ENCODE measurements around the gene TNKS1BP1. TPM values are rescaled to one million over a fixed set of nuclear protein-coding genes. Genes with fewer than 3 reads are reported as not detected.
"Not testable (repeated sequence)": the region's sequence is repeated elsewhere in the genome, so short reads cannot be mapped to it uniquely, and the experiment has no call there.

The TNKS1BP1 gene
- total RNA-seq, 2 donors from 2014 or later = 73.6 to 82.6 TPM

GRCh38 chr11:57303280-57303989 is 21.3 kb downstream of the TNKS1BP1 start:
- ATAC-seq (no peak), DNase-seq (no peak)
- intact Hi-C loops (cut with DNase I) = no loop called here

GRCh38 chr11:57302489-57302888 is 22.3 kb downstream of the TNKS1BP1 start:
- ATAC-seq (no peak), DNase-seq (no peak)
- intact Hi-C loops (cut with DNase I) = no loop called here

- ATAC-seq = no peak
- no peak for DNase-seq
- intact Hi-C loops (cut with DNase I) = no loop called here
These were observed 22.9 kb downstream of the TNKS1BP1 start for GRCh38 chr11:57301711-57302423.

- no peak for DNase-seq
- intact Hi-C loops (cut with DNase I) = no loop called here
- no peak for ATAC-seq
These were observed 24.0 kb downstream of the TNKS1BP1 start for GRCh38 chr11:57300785-57301184.

- DNase-seq = no peak
- intact Hi-C loops (cut with DNase I) = no loop called here
- ATAC-seq = no peak
These were observed 25.5 kb downstream of the TNKS1BP1 start for GRCh38 chr11:57299150-57299737.

GRCh38 chr11:57297221-57297620 is 27.5 kb downstream of the TNKS1BP1 start:
- intact Hi-C loops (cut with DNase I) = no loop called here
- ATAC-seq (no peak), DNase-seq (no peak)

- ATAC-seq; DNase-seq; intact Hi-C loops (cut with DNase I): not testable (repeated sequence)
These were observed 28.5 kb downstream of the TNKS1BP1 start for GRCh38 chr11:57296205-57296604.

- intact Hi-C loops (cut with DNase I) = no loop called here
- no peak for DNase-seq
- ATAC-seq = peak; percentile 54 to 66
These were observed 30.3 kb downstream of the TNKS1BP1 start for GRCh38 chr11:57294225-57295131.

GRCh38 chr11:57290288-57290687 is 34.5 kb downstream of the TNKS1BP1 start:
- intact Hi-C loops (cut with DNase I) = no loop called here
- ATAC-seq (peak in 1 of 2 donors; percentile 37), DNase-seq (no peak)

GRCh38 chr11:57288771-57289579 is 35.8 kb downstream of the TNKS1BP1 start:
- ATAC-seq (no peak), DNase-seq (no peak)
- intact Hi-C loops (cut with DNase I) = no loop called here

- intact Hi-C loops (cut with DNase I) = no loop called here
- no peak for DNase-seq
- no peak for ATAC-seq
These were observed 36.9 kb downstream of the TNKS1BP1 start for GRCh38 chr11:57287884-57288283.

GRCh38 chr11:57283231-57283990 is 41.3 kb downstream of the TNKS1BP1 start:
- no peak for ATAC-seq
- intact Hi-C loops (cut with DNase I) = no loop called here
- no peak for DNase-seq

GRCh38 chr11:57281546-57281945 is 43.2 kb downstream of the TNKS1BP1 start:
- ATAC-seq; DNase-seq; intact Hi-C loops (cut with DNase I): not testable (repeated sequence)

GRCh38 chr11:57279116-57279515 is 45.6 kb downstream of the TNKS1BP1 start:
- DNase-seq (no peak), ATAC-seq (no peak)
- intact Hi-C loops (cut with DNase I) = no loop called here

GRCh38 chr11:57278721-57279095 is 46.0 kb downstream of the TNKS1BP1 start:
- no peak for ATAC-seq
- DNase-seq = no peak
- intact Hi-C loops (cut with DNase I) = no loop called here

GRCh38 chr11:57277845-57278720 is 46.7 kb downstream of the TNKS1BP1 start:
- intact Hi-C loops (cut with DNase I) = no loop called here
- DNase-seq (peak; percentile 80), ATAC-seq (peak; percentile 73 to 78)
